Measurements from ENCODE around the gene ERICH4.

DNA sequence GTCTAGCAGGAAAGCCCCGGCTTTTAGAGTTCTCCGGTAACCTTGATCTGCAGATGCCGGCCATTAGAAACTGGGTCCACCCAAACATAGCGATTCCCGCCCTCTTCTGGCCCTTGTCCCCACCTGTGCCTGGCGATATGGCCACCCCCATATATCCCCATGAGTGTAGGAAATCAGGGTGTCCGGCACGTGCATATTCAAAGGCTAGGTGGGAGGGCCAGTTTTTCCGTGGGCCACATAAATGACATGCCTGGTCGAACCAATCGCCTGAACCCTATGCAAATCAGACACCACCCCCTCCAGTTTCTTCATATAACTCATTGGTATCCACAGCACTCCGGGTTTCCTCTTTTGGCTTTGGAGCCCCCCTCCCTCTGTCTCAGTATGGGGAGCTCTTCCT, 37.4 kb downstream of the ERICH4 start:
- TF ChIP-seq, protein P1, sequence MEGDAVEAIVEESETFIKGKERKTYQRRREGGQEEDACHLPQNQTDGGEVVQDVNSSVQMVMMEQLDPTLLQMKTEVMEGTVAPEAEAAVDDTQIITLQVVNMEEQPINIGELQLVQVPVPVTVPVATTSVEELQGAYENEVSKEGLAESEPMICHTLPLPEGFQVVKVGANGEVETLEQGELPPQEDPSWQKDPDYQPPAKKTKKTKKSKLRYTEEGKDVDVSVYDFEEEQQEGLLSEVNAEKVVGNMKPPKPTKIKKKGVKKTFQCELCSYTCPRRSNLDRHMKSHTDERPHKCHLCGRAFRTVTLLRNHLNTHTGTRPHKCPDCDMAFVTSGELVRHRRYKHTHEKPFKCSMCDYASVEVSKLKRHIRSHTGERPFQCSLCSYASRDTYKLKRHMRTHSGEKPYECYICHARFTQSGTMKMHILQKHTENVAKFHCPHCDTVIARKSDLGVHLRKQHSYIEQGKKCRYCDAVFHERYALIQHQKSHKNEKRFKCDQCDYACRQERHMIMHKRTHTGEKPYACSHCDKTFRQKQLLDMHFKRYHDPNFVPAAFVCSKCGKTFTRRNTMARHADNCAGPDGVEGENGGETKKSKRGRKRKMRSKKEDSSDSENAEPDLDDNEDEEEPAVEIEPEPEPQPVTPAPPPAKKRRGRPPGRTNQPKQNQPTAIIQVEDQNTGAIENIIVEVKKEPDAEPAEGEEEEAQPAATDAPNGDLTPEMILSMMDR (IDR thresholded peaks at IDR 0.05): no peak
- no peak for TF ChIP-seq POLR2A (IDR thresholded peaks at IDR 0.05)
